Measurements from ENCODE around the gene PDGFA. TPM values are rescaled to one million over a fixed set of nuclear protein-coding genes. Genes with fewer than 3 reads are reported as not detected.

Gene PDGFA
- total RNA-seq, 1 donor from 2014 or later, result 0.85 TPM

DNA sequence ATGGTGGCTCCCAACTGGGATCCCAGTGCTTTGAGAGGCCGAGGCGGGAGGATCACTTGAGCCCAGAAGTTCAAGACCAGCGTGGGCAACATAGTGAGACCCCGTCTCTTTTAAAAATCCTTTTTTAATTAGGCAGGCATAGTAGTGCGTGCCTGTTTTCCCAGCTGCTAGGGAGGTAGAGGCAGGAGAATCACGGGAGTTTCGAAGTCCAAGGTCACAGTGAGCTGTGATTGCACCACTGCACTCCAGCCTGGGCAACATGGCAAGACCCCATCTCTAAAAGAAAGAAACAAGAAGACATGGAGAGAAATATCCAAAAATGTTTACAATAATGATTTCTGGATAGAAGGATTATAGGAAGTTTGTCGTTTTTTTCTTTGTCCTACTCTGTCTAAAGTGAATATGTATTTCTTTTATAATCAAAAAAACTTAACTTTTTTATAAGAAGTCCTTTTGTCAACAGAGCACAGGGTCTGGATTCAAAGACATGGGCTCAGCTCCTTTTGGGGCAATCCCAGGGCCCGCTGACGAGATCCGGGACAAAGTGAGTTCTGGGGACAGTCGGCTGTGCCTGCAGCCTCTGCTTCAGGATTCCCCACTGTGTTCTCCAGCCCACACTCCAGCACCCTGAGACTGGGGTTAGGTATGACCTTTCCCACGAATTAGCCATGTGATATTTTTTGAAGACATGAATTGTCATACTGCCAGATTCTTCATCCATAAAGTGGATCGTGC, 45.6 kb downstream of the PDGFA start:
- TF ChIP-seq CTCF (IDR thresholded peaks at IDR 0.05; ENCODE audit: unreplicated experiment), result no peak
- H3K4me3 Mint-ChIP-seq (ENCODE audit: unreplicated experiment), result no peak overlapping the region
- H3K27me3 Mint-ChIP-seq (ENCODE audit: unreplicated experiment), result peaks cover 10% of the 10 kb centered on the region
- H3K27ac Mint-ChIP-seq (ENCODE audit: unreplicated experiment), result no peak overlapping the region
- H3K36me3 Mint-ChIP-seq (ENCODE audit: low read depth, unreplicated experiment), result peaks cover under 1% of the 10 kb centered on the region
- DNase-seq (ENCODE audit: low spot score), result no peak
- H3K4me1 Mint-ChIP-seq (ENCODE audit: unreplicated experiment), result peaks cover 4% of the 10 kb centered on the region
- no peaks in the 10 kb centered on the region for H3K9me3 Mint-ChIP-seq (ENCODE audit: unreplicated experiment)

GRCh38 chr7:473211-473734, 46.4 kb downstream of the PDGFA start:
- no peak for TF ChIP-seq CTCF (IDR thresholded peaks at IDR 0.05; ENCODE audit: unreplicated experiment)
- Mint-ChIP-seq H3K9me3 (ENCODE audit: unreplicated experiment) (no peaks in the 10 kb centered on the region), H3K4me3 (ENCODE audit: unreplicated experiment) (no peak overlapping the region), H3K27me3 (ENCODE audit: unreplicated experiment) (peaks cover 14% of the 10 kb centered on the region), H3K4me1 (ENCODE audit: unreplicated experiment) (peaks cover 12% of the 10 kb centered on the region), H3K36me3 (ENCODE audit: low read depth, unreplicated experiment) (peaks cover 3% of the 10 kb centered on the region), H3K27ac (ENCODE audit: unreplicated experiment) (no peak overlapping the region)
- DNase-seq (ENCODE audit: low spot score), result no peak

DNA sequence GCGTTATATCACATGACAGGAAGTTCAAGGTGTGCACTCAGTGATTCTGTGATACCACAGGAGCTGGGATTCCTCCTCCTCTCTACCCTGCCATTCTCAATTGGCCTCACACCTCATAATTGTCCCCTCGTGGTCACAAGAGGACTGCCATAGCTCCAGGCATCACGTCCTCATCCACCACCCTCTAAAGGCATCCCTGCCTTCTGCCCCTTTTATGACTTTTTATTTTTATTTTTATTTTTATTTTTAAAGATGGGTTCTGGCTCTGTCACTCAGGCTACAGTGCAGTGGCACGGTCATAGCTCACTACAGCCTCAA, 47.0 kb downstream of the PDGFA start:
- no peaks in the 10 kb centered on the region for H3K9me3 Mint-ChIP-seq (ENCODE audit: unreplicated experiment)
- peaks cover 19% of the 10 kb centered on the region for H3K27me3 Mint-ChIP-seq (ENCODE audit: unreplicated experiment)
- H3K4me1 Mint-ChIP-seq (ENCODE audit: unreplicated experiment), result peaks cover 18% of the 10 kb centered on the region
- H3K36me3 Mint-ChIP-seq (ENCODE audit: low read depth, unreplicated experiment), result peaks cover 9% of the 10 kb centered on the region
- no peak overlapping the region for H3K27ac Mint-ChIP-seq (ENCODE audit: unreplicated experiment)
- no peak for TF ChIP-seq CTCF (IDR thresholded peaks at IDR 0.05; ENCODE audit: unreplicated experiment)
- DNase-seq (ENCODE audit: low spot score), result no peak
- H3K4me3 Mint-ChIP-seq (ENCODE audit: unreplicated experiment), result no peak overlapping the region

- Mint-ChIP-seq H3K36me3 (ENCODE audit: low read depth, unreplicated experiment) (peaks cover 14% of the 10 kb centered on the region), H3K4me3 (ENCODE audit: unreplicated experiment) (no peak overlapping the region), H3K27me3 (ENCODE audit: unreplicated experiment) (peaks cover 21% of the 10 kb centered on the region), H3K9me3 (ENCODE audit: unreplicated experiment) (no peaks in the 10 kb centered on the region), H3K4me1 (ENCODE audit: unreplicated experiment) (peaks cover 18% of the 10 kb centered on the region), H3K27ac (ENCODE audit: unreplicated experiment) (no peak overlapping the region)
- TF ChIP-seq CTCF (IDR thresholded peaks at IDR 0.05; ENCODE audit: unreplicated experiment), result no peak
- no peak for DNase-seq (ENCODE audit: low spot score)
Measured at GRCh38 chr7:471866-472639, 47.6 kb downstream of the PDGFA start.

All from endothelial cell (in vitro differentiated cells).